ENCODE data around the gene PPFIA4. TPM values are rescaled to one million over a fixed set of nuclear protein-coding genes. Genes with fewer than 3 reads are reported as not detected.

PPFIA4 gene
- total RNA-seq, 2 donors from 2014 or later: 38.1 to 244 TPM

GRCh38 chr1:203054642-203055041 lies 28.4 kb downstream of the PPFIA4 start:
- Mint-ChIP-seq H3K9me3 (no peaks in the 10 kb centered on the region), H3K4me1 (no peaks in the 10 kb centered on the region), H3K36me3 (ENCODE audit: low read depth) (peaks cover 79% of the 10 kb centered on the region), H3K4me3 (no peak overlapping the region), H3K27me3 (peaks cover 29% of the 10 kb centered on the region), H3K27ac (no peak overlapping the region)
- ATAC-seq (replicated peaks): no peak

- no peak for ATAC-seq (replicated peaks)
- no peaks in the 10 kb centered on the region for H3K9me3 Mint-ChIP-seq
- no peak overlapping the region for H3K27ac Mint-ChIP-seq
- peaks cover 80% of the 10 kb centered on the region for H3K36me3 Mint-ChIP-seq (ENCODE audit: low read depth)
- H3K4me3 Mint-ChIP-seq: no peak overlapping the region
- H3K4me1 Mint-ChIP-seq: no peaks in the 10 kb centered on the region
- H3K27me3 Mint-ChIP-seq: peaks cover 29% of the 10 kb centered on the region
Observed at GRCh38 chr1:203055161-203055799, 29.0 kb downstream of the PPFIA4 start.

GRCh38 chr1:203056012-203056411 lies 29.7 kb downstream of the PPFIA4 start:
- ATAC-seq (replicated peaks): no peak
- Mint-ChIP-seq H3K4me3 (no peak overlapping the region), H3K9me3 (no peaks in the 10 kb centered on the region), H3K4me1 (no peaks in the 10 kb centered on the region), H3K27me3 (peaks cover 29% of the 10 kb centered on the region), H3K36me3 (ENCODE audit: low read depth) (peaks cover 78% of the 10 kb centered on the region), H3K27ac (peak overlapping the region; percentile 37)

GRCh38 chr1:203056516-203056915 lies 30.2 kb downstream of the PPFIA4 start:
- Mint-ChIP-seq H3K4me3 (no peak overlapping the region), H3K4me1 (no peaks in the 10 kb centered on the region), H3K27ac (peak overlapping the region; percentile 37), H3K9me3 (no peaks in the 10 kb centered on the region), H3K36me3 (ENCODE audit: low read depth) (peaks cover 78% of the 10 kb centered on the region), H3K27me3 (peaks cover 24% of the 10 kb centered on the region)
- no peak for ATAC-seq (replicated peaks)

GRCh38 chr1:203057911-203058675 lies 31.8 kb downstream of the PPFIA4 start:
- no peaks in the 10 kb centered on the region for H3K4me1 Mint-ChIP-seq
- H3K36me3 Mint-ChIP-seq (ENCODE audit: low read depth): peaks cover 77% of the 10 kb centered on the region
- no peaks in the 10 kb centered on the region for H3K9me3 Mint-ChIP-seq
- ATAC-seq (replicated peaks): no peak
- peaks cover 23% of the 10 kb centered on the region for H3K27me3 Mint-ChIP-seq
- H3K27ac Mint-ChIP-seq: no peak overlapping the region
- no peak overlapping the region for H3K4me3 Mint-ChIP-seq

- no peak for ATAC-seq (replicated peaks)
- no peaks in the 10 kb centered on the region for H3K4me1 Mint-ChIP-seq
- no peaks in the 10 kb centered on the region for H3K9me3 Mint-ChIP-seq
- H3K27me3 Mint-ChIP-seq: peaks cover 23% of the 10 kb centered on the region
- no peak overlapping the region for H3K27ac Mint-ChIP-seq
- H3K4me3 Mint-ChIP-seq: no peak overlapping the region
- peaks cover 82% of the 10 kb centered on the region for H3K36me3 Mint-ChIP-seq (ENCODE audit: low read depth)
Observed at GRCh38 chr1:203058676-203058935, 32.3 kb downstream of the PPFIA4 start.

GRCh38 chr1:203059485-203059884 lies 33.2 kb downstream of the PPFIA4 start:
- peaks cover 87% of the 10 kb centered on the region for H3K36me3 Mint-ChIP-seq (ENCODE audit: low read depth)

GRCh38 chr1:203060115-203060514 lies 33.8 kb downstream of the PPFIA4 start:
- Mint-ChIP-seq H3K27ac (no peak overlapping the region), H3K9me3 (no peaks in the 10 kb centered on the region), H3K4me1 (no peaks in the 10 kb centered on the region), H3K36me3 (ENCODE audit: low read depth) (peaks cover 82% of the 10 kb centered on the region), H3K27me3 (peaks cover 22% of the 10 kb centered on the region), H3K4me3 (no peak overlapping the region)
- ATAC-seq (replicated peaks): no peak

More at GRCh38 chr1:203059485-203059884, 33.2 kb downstream of the PPFIA4 start:
- H3K27me3 Mint-ChIP-seq: peaks cover 23% of the 10 kb centered on the region
- no peak overlapping the region for H3K4me3 Mint-ChIP-seq
- no peaks in the 10 kb centered on the region for H3K9me3 Mint-ChIP-seq
- H3K4me1 Mint-ChIP-seq: no peaks in the 10 kb centered on the region
- no peak for ATAC-seq (replicated peaks)
- H3K27ac Mint-ChIP-seq: no peak overlapping the region

GRCh38 chr1:203063287-203063686 lies 37.0 kb downstream of the PPFIA4 start:
- Mint-ChIP-seq H3K9me3 (no peaks in the 10 kb centered on the region), H3K27me3 (peaks cover 10% of the 10 kb centered on the region), H3K27ac (no peak overlapping the region), H3K4me3 (no peak overlapping the region), H3K36me3 (ENCODE audit: low read depth) (peaks cover 77% of the 10 kb centered on the region), H3K4me1 (no peaks in the 10 kb centered on the region)
- ATAC-seq (replicated peaks): no peak

GRCh38 chr1:203065191-203065590 lies 38.9 kb downstream of the PPFIA4 start:
- no peak overlapping the region for H3K27ac Mint-ChIP-seq
- peaks cover 80% of the 10 kb centered on the region for H3K36me3 Mint-ChIP-seq (ENCODE audit: low read depth)
- H3K4me3 Mint-ChIP-seq: no peak overlapping the region
- no peak for ATAC-seq (replicated peaks)
- H3K27me3 Mint-ChIP-seq: peaks cover 7% of the 10 kb centered on the region
- no peaks in the 10 kb centered on the region for H3K9me3 Mint-ChIP-seq
- H3K4me1 Mint-ChIP-seq: no peaks in the 10 kb centered on the region

- no peak overlapping the region for H3K4me3 Mint-ChIP-seq
- H3K9me3 Mint-ChIP-seq: no peaks in the 10 kb centered on the region
- H3K27ac Mint-ChIP-seq: no peak overlapping the region
- peaks cover 81% of the 10 kb centered on the region for H3K36me3 Mint-ChIP-seq (ENCODE audit: low read depth)
- H3K4me1 Mint-ChIP-seq: no peaks in the 10 kb centered on the region
- H3K27me3 Mint-ChIP-seq: peaks cover 4% of the 10 kb centered on the region
- ATAC-seq (replicated peaks): no peak
Observed at GRCh38 chr1:203065986-203066385, 39.7 kb downstream of the PPFIA4 start.

- ATAC-seq (replicated peaks): no peak
- Mint-ChIP-seq H3K27me3 (peaks cover 4% of the 10 kb centered on the region), H3K4me3 (no peak overlapping the region)
Observed at GRCh38 chr1:203066965-203067364, 40.7 kb downstream of the PPFIA4 start.

GRCh38 chr1:203069030-203069747 lies 42.9 kb downstream of the PPFIA4 start:
- ATAC-seq (replicated peaks): no peak
- H3K27me3 Mint-ChIP-seq: peaks cover 25% of the 10 kb centered on the region
- H3K4me1 Mint-ChIP-seq: no peaks in the 10 kb centered on the region
- H3K36me3 Mint-ChIP-seq (ENCODE audit: low read depth): peaks cover 87% of the 10 kb centered on the region
- H3K27ac Mint-ChIP-seq: no peak overlapping the region
- no peak overlapping the region for H3K4me3 Mint-ChIP-seq
- no peaks in the 10 kb centered on the region for H3K9me3 Mint-ChIP-seq

More at GRCh38 chr1:203066965-203067364, 40.7 kb downstream of the PPFIA4 start:
- Mint-ChIP-seq H3K4me1 (no peaks in the 10 kb centered on the region), H3K9me3 (no peaks in the 10 kb centered on the region), H3K27ac (peak overlapping the region; percentile 25), H3K36me3 (ENCODE audit: low read depth) (peaks cover 82% of the 10 kb centered on the region)

- no peak for ATAC-seq (replicated peaks)
- Mint-ChIP-seq H3K9me3 (no peaks in the 10 kb centered on the region), H3K27ac (no peak overlapping the region), H3K4me1 (no peaks in the 10 kb centered on the region), H3K36me3 (ENCODE audit: low read depth) (peaks cover 82% of the 10 kb centered on the region), H3K27me3 (peaks cover 40% of the 10 kb centered on the region), H3K4me3 (no peak overlapping the region)
Observed at GRCh38 chr1:203072002-203072602, 45.8 kb downstream of the PPFIA4 start.
